ENCODE data around the gene UBE2Q1. TPM values are rescaled to one million over a fixed set of nuclear protein-coding genes. Genes with fewer than 3 reads are reported as not detected.

The UBE2Q1 gene
- total RNA-seq: 77.2 and 88.3 TPM in 2 replicates
- long read RNA-seq, partial matches to known transcripts: 11 of 17 reads
- long read RNA-seq, other reads (novel, unspliced or antisense): 5 of 17 reads

DNA sequence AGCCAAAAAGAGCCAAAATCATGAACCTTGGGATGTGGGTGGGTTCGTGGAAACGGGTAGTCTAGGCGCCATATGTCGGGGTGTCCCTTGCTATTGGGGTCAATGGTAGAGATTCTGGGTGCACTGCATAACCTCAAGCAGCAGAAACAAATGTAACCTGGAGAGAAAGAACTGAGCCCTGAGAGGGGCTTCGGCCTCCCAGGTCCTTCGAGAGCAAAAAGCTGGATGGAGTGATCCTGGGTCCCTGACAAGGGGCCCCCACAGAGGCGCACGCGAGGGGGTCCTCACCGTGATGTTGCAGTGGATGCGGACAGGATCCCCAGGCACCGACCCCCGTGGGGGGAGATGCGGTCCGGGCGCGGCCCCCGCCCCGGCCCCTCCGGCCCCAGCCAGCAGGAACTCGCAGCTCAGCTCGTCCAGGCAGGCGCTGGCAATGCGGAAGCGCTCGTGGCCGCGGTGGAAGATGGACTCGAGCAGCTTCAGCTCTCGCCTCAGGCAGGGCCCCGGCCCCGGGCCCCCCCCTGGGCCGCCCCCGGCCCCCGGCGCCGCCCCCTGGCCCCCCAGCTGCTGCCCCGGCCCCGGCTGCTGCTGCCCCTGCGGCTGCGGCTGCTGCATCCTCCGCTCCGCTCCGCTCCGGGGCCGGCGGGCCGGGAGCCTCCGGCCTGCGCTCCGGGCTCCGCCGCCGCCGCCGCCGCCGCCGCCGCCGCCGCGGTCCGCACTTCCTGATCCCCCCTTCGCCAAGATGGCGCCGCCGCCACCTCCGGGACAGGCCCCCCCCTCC is at the start of gene UBE2Q1:
UBE2Q1 (minus strand) TSS at position 724 of the 781 bp plus-strand sequence; CDS start at position 615, 109 bp downstream.
- Mint-ChIP-seq H3K27me3 (no peaks in the 10 kb centered on the region), H3K4me1 (ENCODE audit: low read depth) (peaks cover 21% of the 10 kb centered on the region), H3K4me3 (ENCODE audit: low read depth) (peak within 1 kb of the TSS; percentile 83), H3K9me3 (ENCODE audit: low read depth) (no peaks in the 10 kb centered on the region), H3K36me3 (ENCODE audit: insufficient read depth) (peaks cover 13% of the 10 kb centered on the region), H3K27ac (peak within 1 kb of the TSS; percentile 94)
- TF ChIP-seq, protein P1, sequence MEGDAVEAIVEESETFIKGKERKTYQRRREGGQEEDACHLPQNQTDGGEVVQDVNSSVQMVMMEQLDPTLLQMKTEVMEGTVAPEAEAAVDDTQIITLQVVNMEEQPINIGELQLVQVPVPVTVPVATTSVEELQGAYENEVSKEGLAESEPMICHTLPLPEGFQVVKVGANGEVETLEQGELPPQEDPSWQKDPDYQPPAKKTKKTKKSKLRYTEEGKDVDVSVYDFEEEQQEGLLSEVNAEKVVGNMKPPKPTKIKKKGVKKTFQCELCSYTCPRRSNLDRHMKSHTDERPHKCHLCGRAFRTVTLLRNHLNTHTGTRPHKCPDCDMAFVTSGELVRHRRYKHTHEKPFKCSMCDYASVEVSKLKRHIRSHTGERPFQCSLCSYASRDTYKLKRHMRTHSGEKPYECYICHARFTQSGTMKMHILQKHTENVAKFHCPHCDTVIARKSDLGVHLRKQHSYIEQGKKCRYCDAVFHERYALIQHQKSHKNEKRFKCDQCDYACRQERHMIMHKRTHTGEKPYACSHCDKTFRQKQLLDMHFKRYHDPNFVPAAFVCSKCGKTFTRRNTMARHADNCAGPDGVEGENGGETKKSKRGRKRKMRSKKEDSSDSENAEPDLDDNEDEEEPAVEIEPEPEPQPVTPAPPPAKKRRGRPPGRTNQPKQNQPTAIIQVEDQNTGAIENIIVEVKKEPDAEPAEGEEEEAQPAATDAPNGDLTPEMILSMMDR (IDR thresholded peaks at IDR 0.05; ENCODE audit: unreplicated experiment): no peak
- DNase-seq (ENCODE audit: low spot score, unreplicated experiment): peak; percentile 33

DNA sequence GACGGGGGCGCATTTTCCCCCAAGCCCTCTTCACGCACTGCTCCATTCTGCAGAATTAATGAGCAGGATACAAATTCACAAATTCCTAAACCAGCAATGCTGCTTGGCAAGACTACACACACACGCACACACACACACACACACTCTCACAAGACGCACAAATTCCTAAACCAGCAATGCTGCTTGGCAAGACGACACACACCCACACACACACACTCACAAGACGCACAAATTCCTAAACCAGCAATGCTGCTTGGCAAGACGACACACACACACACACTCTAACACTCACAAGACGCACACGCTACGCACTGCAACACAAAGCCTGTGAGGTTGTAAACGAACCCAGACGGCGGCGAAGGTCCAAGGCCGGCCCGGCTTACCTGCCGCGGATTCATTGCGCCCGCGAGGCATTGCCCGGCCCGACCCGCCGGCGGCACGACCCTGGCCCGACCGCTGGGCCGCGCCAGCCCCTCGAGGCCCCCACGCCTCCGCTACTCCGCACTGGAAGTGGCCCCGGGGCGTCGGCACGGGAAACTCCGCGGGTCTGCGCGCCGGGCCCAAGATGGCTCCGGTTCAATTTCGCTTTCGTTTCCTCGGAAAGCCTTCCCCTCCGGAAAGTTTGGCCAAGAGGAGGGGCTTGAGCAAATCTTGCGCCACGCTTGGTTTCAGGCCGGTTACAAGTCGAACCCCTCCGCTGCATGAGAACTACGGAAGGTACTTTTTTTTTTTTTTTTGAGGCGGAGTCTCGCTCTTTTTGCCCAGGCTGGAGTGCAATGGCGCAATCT is 49.3 kb upstream of the UBE2Q1 start, which contains the start of gene ADAR:
ADAR (minus strand) TSS at position 578 of the 788 bp plus-strand sequence; CDS start at position 398, 180 bp downstream.
- Mint-ChIP-seq H3K27me3 (no peaks in the 10 kb centered on the region), H3K9me3 (ENCODE audit: low read depth) (no peaks in the 10 kb centered on the region), H3K4me3 (ENCODE audit: low read depth) (peak within 1 kb of the TSS; percentile 84), H3K36me3 (ENCODE audit: insufficient read depth) (no peaks in the 10 kb centered on the region), H3K4me1 (ENCODE audit: low read depth) (peaks cover 15% of the 10 kb centered on the region), H3K27ac (peak within 1 kb of the TSS; percentile 96)
- TF ChIP-seq, protein P1 (IDR thresholded peaks at IDR 0.05; ENCODE audit: unreplicated experiment): no peak
- peak; percentile 54 for DNase-seq (ENCODE audit: low spot score, unreplicated experiment)

DNA sequence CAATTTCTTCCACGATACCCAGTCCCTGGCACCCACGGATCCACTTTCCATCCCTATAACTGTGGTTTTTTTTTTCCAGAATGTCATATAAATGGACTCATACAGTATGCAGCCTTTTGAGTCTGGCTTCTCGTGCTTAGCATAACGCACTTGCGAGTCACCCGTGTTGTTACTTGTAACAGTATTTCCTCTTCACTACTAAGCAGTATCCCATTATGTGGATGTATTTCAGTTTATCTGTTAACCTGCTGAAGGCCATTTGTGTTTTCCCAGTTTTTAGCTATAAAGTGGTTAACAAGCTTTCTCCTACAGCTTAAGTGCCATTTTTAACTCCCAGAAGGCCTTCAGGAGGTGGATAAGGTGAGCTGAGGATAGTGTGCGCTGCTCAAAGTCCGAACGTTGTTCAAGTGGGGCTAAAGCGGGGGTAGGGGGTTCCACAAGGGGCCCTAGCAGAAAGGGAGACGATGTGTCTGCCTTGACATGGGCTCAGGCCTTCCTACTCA is 48.7 kb upstream of the UBE2Q1 start:
- Mint-ChIP-seq H3K4me3 (ENCODE audit: low read depth) (peak overlapping the region; percentile 84), H3K27ac (peak overlapping the region; percentile 96), H3K9me3 (ENCODE audit: low read depth) (no peaks in the 10 kb centered on the region), H3K27me3 (no peaks in the 10 kb centered on the region), H3K4me1 (ENCODE audit: low read depth) (peaks cover 15% of the 10 kb centered on the region), H3K36me3 (ENCODE audit: insufficient read depth) (no peaks in the 10 kb centered on the region)
- no peak for DNase-seq (ENCODE audit: low spot score, unreplicated experiment)
- TF ChIP-seq, protein P1 (IDR thresholded peaks at IDR 0.05; ENCODE audit: unreplicated experiment): no peak

DNA sequence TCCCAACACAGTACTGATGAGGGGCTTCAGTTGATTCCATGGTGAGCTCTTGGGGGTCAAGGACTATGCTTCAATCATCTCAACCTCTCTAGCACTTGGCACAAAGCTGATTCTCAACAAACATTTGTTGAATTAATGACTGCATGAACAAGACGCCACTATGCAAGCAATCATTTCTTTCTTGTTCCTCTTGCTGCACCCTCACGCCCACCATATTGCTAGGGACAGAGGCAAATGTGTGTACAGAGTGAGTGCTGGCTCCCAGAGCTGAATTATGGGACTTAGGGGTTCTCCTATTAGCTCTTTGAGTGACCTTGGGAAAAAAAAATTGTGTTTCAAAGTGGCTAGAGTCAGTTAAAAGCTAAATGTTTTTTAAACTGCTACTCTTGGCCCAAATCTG is 47.1 kb upstream of the UBE2Q1 start:
- Mint-ChIP-seq H3K4me1 (ENCODE audit: low read depth) (peaks cover 11% of the 10 kb centered on the region), H3K4me3 (ENCODE audit: low read depth) (no peak overlapping the region), H3K27me3 (no peaks in the 10 kb centered on the region), H3K27ac (no peak overlapping the region), H3K36me3 (ENCODE audit: insufficient read depth) (no peaks in the 10 kb centered on the region), H3K9me3 (ENCODE audit: low read depth) (no peaks in the 10 kb centered on the region)
- TF ChIP-seq, protein P1 (IDR thresholded peaks at IDR 0.05; ENCODE audit: unreplicated experiment): no peak
- DNase-seq (ENCODE audit: low spot score, unreplicated experiment): no peak

DNA sequence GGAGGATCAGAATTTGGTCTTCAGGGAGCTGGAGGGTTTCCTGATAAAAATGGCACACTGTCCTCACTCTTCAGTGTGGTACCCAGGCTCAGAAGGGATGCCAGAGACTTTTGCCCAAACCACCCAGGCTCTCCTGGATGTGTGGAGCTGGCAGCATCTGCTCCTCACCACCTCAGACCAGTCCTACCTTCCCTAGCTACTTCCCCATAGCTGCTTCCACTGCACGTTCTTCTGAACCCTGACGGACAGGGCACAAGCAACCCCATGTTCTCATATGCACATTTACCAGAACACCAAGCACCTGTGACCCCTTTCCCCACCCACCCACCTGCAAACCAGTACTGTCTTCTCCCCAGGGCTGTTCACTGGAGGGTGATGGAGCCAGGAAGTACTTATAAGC is 44.9 kb upstream of the UBE2Q1 start:
- Mint-ChIP-seq H3K9me3 (ENCODE audit: low read depth) (no peaks in the 10 kb centered on the region), H3K36me3 (ENCODE audit: insufficient read depth) (peaks cover 4% of the 10 kb centered on the region), H3K27me3 (no peaks in the 10 kb centered on the region), H3K4me3 (ENCODE audit: low read depth) (no peak overlapping the region), H3K4me1 (ENCODE audit: low read depth) (peaks cover 7% of the 10 kb centered on the region), H3K27ac (no peak overlapping the region)
- TF ChIP-seq, protein P1 (IDR thresholded peaks at IDR 0.05; ENCODE audit: unreplicated experiment): no peak
- no peak for DNase-seq (ENCODE audit: low spot score, unreplicated experiment)

All from progenitor cell of endocrine pancreas (in vitro differentiated cells).